ENCODE data around the gene ATP1A3.

The ATP1A3 gene

GRCh38 chr19:41978470-41978869 is 15.6 kb downstream of the ATP1A3 start:
- DNase-seq (ENCODE audit: low read depth, low spot score), result no peak
- Histone ChIP-seq H3K4me3 (ENCODE audit: insufficient read length, low read depth) (no peak overlapping the region), H3K36me3 (ENCODE audit: insufficient read depth, insufficient read length, low read length) (no peaks in the 10 kb centered on the region)

DNA sequence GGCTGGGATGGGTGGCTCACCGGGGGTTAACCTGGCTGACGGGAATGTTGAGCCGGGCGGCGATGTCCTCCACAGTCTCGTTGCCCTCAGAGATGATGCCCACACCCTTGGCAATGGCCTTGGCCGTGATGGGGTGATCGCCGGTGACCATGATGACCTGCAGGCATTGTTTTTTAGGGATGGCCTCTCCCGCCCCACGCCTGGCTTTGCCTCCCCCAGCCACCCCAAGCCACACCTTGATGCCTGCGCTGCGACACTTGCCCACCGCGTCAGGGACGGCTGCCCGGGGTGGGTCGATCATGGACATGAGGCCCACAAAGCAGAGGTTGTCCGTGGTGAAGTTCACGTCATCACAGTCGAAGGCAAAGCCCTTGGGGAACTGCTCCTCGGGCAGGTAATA is 16.1 kb downstream of the ATP1A3 start:
- Histone ChIP-seq H3K9me3 (ENCODE audit: insufficient read depth, low read length) (no peaks in the 10 kb centered on the region), H3K27me3 (ENCODE audit: insufficient read depth, insufficient read length) (no peaks in the 10 kb centered on the region), H3K4me3 (ENCODE audit: insufficient read length, low read depth) (no peak overlapping the region), H3K36me3 (ENCODE audit: insufficient read depth, insufficient read length, low read length) (no peaks in the 10 kb centered on the region), H3K9ac (ENCODE audit: insufficient read length, low read depth) (no peak overlapping the region), H3K4me1 (ENCODE audit: insufficient read depth, insufficient read length) (no peaks in the 10 kb centered on the region)
- TF ChIP-seq SUZ12 (IDR thresholded peaks at IDR 0.05; ENCODE audit: extremely low read depth, insufficient read depth, insufficient read length), result no peak
- no peak for TF ChIP-seq ZNF274 (IDR thresholded peaks at IDR 0.05; ENCODE audit: low read depth, low read length)
- DNase-seq (ENCODE audit: low read depth, low spot score), result no peak

More at GRCh38 chr19:41978470-41978869, 15.6 kb downstream of the ATP1A3 start:
- Histone ChIP-seq H3K4me1 (ENCODE audit: insufficient read depth, insufficient read length) (no peaks in the 10 kb centered on the region), H3K9me3 (ENCODE audit: insufficient read depth, low read length) (no peaks in the 10 kb centered on the region), H3K9ac (ENCODE audit: insufficient read length, low read depth) (no peak overlapping the region), H3K27me3 (ENCODE audit: insufficient read depth, insufficient read length) (no peaks in the 10 kb centered on the region)
- TF ChIP-seq SUZ12 (IDR thresholded peaks at IDR 0.05; ENCODE audit: extremely low read depth, insufficient read depth, insufficient read length) (no peak), YY1 (IDR thresholded peaks at IDR 0.05; ENCODE audit: insufficient read depth, insufficient read length) (no peak)

DNA sequence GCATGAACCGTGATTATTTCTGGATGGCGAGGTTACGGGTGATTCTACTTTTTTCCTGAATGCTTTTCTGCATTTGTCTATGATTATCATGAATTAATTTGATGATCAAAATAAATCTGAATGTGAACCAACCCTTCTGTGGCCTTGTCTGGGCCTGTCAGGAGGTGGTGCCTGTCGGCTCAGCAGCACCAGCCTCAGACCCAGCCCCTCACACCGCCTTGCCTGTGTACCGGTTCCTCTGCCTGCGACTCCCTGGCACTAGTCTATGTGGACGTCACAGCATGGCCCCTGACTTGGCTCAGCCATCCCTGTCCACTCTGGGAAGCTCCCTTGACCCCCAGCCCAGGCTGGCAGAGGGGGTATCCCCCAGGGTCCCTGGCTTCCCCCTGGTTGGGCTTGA is 19.4 kb downstream of the ATP1A3 start:
- no peak overlapping the region for H3K9ac ChIP-seq (ENCODE audit: insufficient read length, low read depth)

GRCh38 chr19:41971363-41971762 is 22.7 kb downstream of the ATP1A3 start:
- no peak for DNase-seq (ENCODE audit: low read depth, low spot score)
- no peak overlapping the region for H3K9ac ChIP-seq (ENCODE audit: insufficient read length, low read depth)
- H3K9me3 ChIP-seq (ENCODE audit: insufficient read depth, low read length), result no peaks in the 10 kb centered on the region
- H3K4me1 ChIP-seq (ENCODE audit: insufficient read depth, insufficient read length), result no peaks in the 10 kb centered on the region
- TF ChIP-seq YY1 (IDR thresholded peaks at IDR 0.05; ENCODE audit: insufficient read depth, insufficient read length) (no peak), ZNF274 (IDR thresholded peaks at IDR 0.05; ENCODE audit: low read depth, low read length) (no peak), SUZ12 (IDR thresholded peaks at IDR 0.05; ENCODE audit: extremely low read depth, insufficient read depth, insufficient read length) (no peak)
- no peak overlapping the region for H3K4me3 ChIP-seq (ENCODE audit: insufficient read length, low read depth)
- no peaks in the 10 kb centered on the region for H3K36me3 ChIP-seq (ENCODE audit: insufficient read depth, insufficient read length, low read length)
- no peaks in the 10 kb centered on the region for H3K27me3 ChIP-seq (ENCODE audit: insufficient read depth, insufficient read length)

More for the DNA sequence above, 19.4 kb downstream of the ATP1A3 start:
- Histone ChIP-seq H3K9me3 (ENCODE audit: insufficient read depth, low read length) (no peaks in the 10 kb centered on the region), H3K27me3 (ENCODE audit: insufficient read depth, insufficient read length) (no peaks in the 10 kb centered on the region), H3K4me3 (ENCODE audit: insufficient read length, low read depth) (no peak overlapping the region), H3K36me3 (ENCODE audit: insufficient read depth, insufficient read length, low read length) (no peaks in the 10 kb centered on the region), H3K4me1 (ENCODE audit: insufficient read depth, insufficient read length) (no peaks in the 10 kb centered on the region)
- DNase-seq (ENCODE audit: low read depth, low spot score), result no peak
- TF ChIP-seq SUZ12 (IDR thresholded peaks at IDR 0.05; ENCODE audit: extremely low read depth, insufficient read depth, insufficient read length) (no peak), YY1 (IDR thresholded peaks at IDR 0.05; ENCODE audit: insufficient read depth, insufficient read length) (no peak), ZNF274 (IDR thresholded peaks at IDR 0.05; ENCODE audit: low read depth, low read length) (no peak)

DNA sequence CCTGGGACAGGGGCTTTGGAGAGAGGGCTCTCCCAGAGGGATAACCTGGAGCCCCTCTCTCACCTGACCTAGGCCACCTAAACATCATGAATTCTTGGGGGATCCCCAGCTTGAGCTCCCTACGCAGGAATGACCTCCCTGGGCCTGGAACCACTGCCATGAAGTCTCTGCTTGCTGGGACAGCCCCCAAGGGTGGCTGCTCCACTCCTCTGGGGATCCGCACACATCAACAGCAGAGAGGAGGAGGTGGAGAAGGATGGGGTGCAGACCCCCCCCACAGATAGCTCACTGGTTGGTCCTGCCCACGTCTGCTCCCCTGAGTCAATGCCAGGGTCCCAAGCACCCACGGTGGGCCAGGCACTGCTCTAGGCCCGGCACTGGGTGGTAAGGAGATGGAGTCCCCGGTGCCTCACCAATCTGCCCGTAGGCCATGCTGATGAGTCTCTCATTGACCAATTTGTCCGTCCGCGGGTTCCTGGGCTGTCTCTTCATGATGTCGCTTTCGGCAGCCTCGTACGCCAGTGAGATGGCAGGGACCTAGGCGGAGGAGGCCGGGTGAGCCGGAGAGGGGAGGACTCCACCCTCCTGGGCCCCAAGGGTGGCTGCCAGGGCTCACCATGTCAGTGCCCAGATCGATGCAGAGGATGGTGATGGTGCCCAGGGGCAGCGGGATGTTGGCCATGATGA is 24.1 kb downstream of the ATP1A3 start:
- TF ChIP-seq YY1 (IDR thresholded peaks at IDR 0.05; ENCODE audit: insufficient read depth, insufficient read length) (no peak), ZNF274 (IDR thresholded peaks at IDR 0.05; ENCODE audit: low read depth, low read length) (no peak), SUZ12 (IDR thresholded peaks at IDR 0.05; ENCODE audit: extremely low read depth, insufficient read depth, insufficient read length) (no peak)
- Histone ChIP-seq H3K4me3 (ENCODE audit: insufficient read length, low read depth) (no peak overlapping the region), H3K27me3 (ENCODE audit: insufficient read depth, insufficient read length) (no peaks in the 10 kb centered on the region), H3K36me3 (ENCODE audit: insufficient read depth, insufficient read length, low read length) (no peaks in the 10 kb centered on the region), H3K4me1 (ENCODE audit: insufficient read depth, insufficient read length) (no peaks in the 10 kb centered on the region), H3K9ac (ENCODE audit: insufficient read length, low read depth) (no peak overlapping the region), H3K9me3 (ENCODE audit: insufficient read depth, low read length) (no peaks in the 10 kb centered on the region)
- DNase-seq (ENCODE audit: low read depth, low spot score), result no peak

DNA sequence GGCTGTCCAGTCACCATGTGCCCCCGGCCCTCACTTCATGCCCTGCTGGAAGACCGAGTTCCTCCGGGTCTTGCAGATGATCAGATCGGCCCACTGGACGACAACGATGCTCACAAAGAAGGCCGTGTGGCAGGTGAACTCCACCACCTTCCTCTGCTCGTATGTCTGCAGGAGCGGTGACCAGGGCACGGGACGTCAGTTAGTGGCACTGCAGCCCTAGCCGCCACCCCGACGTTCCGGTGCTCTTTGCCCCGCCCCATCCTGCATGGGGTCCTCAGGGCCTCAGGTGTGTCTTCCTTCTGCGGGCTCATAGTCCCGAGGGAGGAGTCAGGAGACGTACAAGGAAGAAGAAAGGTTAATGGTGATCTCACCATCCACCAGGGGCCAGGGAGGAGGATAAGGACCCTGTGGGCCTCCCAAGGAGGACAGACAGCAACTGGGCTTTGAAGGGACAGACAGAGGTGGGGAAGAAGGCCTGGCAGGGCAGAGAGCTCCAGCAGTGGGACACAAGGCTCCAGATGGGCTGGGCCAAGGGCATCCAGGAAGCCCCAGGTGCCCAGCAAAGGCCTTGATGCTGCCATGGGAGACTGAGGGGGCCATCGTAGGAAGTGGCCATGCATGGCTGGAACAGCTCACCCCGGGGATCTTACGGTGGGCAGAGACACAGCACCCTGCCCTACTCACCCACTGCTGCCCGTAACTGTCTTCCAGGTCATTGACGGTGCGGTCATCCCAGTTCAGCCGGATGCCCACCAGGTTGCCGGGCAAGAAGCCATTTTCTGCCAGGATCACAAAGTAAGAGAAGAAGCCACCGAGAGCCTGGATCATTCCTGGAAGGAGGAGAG is 25.1 kb downstream of the ATP1A3 start:
- H3K4me3 ChIP-seq (ENCODE audit: insufficient read length, low read depth), result no peak overlapping the region
- no peaks in the 10 kb centered on the region for H3K36me3 ChIP-seq (ENCODE audit: insufficient read depth, insufficient read length, low read length)
- TF ChIP-seq SUZ12 (IDR thresholded peaks at IDR 0.05; ENCODE audit: extremely low read depth, insufficient read depth, insufficient read length), result no peak
- no peak for TF ChIP-seq YY1 (IDR thresholded peaks at IDR 0.05; ENCODE audit: insufficient read depth, insufficient read length)
- TF ChIP-seq ZNF274 (IDR thresholded peaks at IDR 0.05; ENCODE audit: low read depth, low read length), result no peak
- no peaks in the 10 kb centered on the region for H3K9me3 ChIP-seq (ENCODE audit: insufficient read depth, low read length)
- DNase-seq (ENCODE audit: low read depth, low spot score), result no peak
- H3K4me1 ChIP-seq (ENCODE audit: insufficient read depth, insufficient read length), result no peaks in the 10 kb centered on the region
- H3K9ac ChIP-seq (ENCODE audit: insufficient read length, low read depth), result no peak overlapping the region
- no peaks in the 10 kb centered on the region for H3K27me3 ChIP-seq (ENCODE audit: insufficient read depth, insufficient read length)

DNA sequence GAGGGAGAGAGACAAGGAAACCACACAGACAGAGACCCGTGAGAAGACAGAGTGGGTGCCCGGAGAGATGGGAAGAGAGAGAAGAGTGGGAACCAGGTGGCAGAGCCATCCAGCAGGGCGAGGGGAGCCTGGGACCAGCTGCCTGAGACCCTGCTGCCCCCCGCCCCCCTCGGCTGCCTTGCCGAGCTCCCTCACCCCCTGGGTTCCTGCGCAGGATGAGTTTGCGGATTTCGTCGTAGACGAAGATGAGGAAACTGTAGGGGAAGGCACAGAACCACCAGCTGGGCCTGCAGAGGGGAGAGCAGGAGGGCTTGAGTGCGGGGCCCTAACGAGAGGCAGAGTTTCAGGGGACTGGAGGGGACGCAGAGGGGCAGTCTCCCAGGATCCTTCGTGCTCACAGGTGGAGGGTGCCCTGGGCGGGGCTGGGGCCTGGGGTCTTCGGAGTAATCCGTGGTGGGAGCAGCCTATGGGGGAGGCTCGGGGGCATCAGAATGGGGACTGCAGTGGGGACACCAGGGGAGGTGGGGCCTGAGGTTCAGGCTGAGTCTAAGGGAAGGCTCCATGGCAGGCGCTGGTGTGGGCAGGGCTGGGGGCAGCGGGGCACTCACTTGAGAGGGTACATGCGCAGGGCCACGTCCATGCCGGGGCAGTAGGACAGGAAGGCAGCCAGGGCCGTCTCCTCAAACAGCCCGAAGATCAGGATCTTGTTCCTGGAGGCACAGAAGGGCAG is 26.8 kb downstream of the ATP1A3 start:
- Histone ChIP-seq H3K9me3 (ENCODE audit: insufficient read depth, low read length) (no peaks in the 10 kb centered on the region), H3K36me3 (ENCODE audit: insufficient read depth, insufficient read length, low read length) (no peaks in the 10 kb centered on the region), H3K4me3 (ENCODE audit: insufficient read length, low read depth) (no peak overlapping the region), H3K9ac (ENCODE audit: insufficient read length, low read depth) (no peak overlapping the region), H3K27me3 (ENCODE audit: insufficient read depth, insufficient read length) (no peaks in the 10 kb centered on the region), H3K4me1 (ENCODE audit: insufficient read depth, insufficient read length) (peaks cover 2% of the 10 kb centered on the region)
- DNase-seq (ENCODE audit: low read depth, low spot score), result no peak
- TF ChIP-seq SUZ12 (IDR thresholded peaks at IDR 0.05; ENCODE audit: extremely low read depth, insufficient read depth, insufficient read length) (no peak), YY1 (IDR thresholded peaks at IDR 0.05; ENCODE audit: insufficient read depth, insufficient read length) (no peak), ZNF274 (IDR thresholded peaks at IDR 0.05; ENCODE audit: low read depth, low read length) (no peak)
